GM19463 (cell line): ENCODE data around the gene DGKG.

Experiments
- ATAC-seq: cut with Tn5 transposase; IDR thresholded peaks from one replicate; pipeline ENCODE4 v1.9.1; 2021; ENCODE audit warnings: mild to moderate bottlenecking, moderate library complexity; ENCODE audit not compliant: unreplicated experiment

The DGKG gene

GRCh38 chr3:186368176-186368575, 6.1 kb upstream of the DGKG start:
- no peak for ATAC-seq

GRCh38 chr3:186367631-186368030, 5.6 kb upstream of the DGKG start:
- ATAC-seq = no peak

- no peak for ATAC-seq
These were observed 4.2 kb upstream of the DGKG start for GRCh38 chr3:186366206-186366605.

- ATAC-seq = no peak
These were observed 3.4 kb upstream of the DGKG start for GRCh38 chr3:186365202-186365974.

GRCh38 chr3:186362988-186363387, 954 bp upstream of the DGKG start:
- ATAC-seq = no peak

GRCh38 chr3:186362537-186362842, 456 bp upstream of the DGKG start:
- no peak for ATAC-seq

GRCh38 chr3:186361246-186361761, 730 bp downstream of the DGKG start:
- ATAC-seq = no peak

GRCh38 chr3:186360779-186361178, 1.3 kb downstream of the DGKG start:
- ATAC-seq = no peak

- ATAC-seq = no peak
These were observed 3.0 kb downstream of the DGKG start for GRCh38 chr3:186359078-186359477.

- no peak for ATAC-seq
These were observed 5.9 kb downstream of the DGKG start for GRCh38 chr3:186356152-186356551.

- ATAC-seq = no peak
These were observed 7.9 kb downstream of the DGKG start for GRCh38 chr3:186354100-186354499.

GRCh38 chr3:186352369-186352768, 9.7 kb downstream of the DGKG start:
- ATAC-seq = no peak

- no peak for ATAC-seq
These were observed 19.8 kb downstream of the DGKG start for GRCh38 chr3:186342197-186342596.

- ATAC-seq = no peak
These were observed 21.8 kb downstream of the DGKG start for GRCh38 chr3:186340204-186340603.

GRCh38 chr3:186339180-186339918, 22.7 kb downstream of the DGKG start:
- no peak for ATAC-seq

GRCh38 chr3:186333256-186333655, 28.8 kb downstream of the DGKG start:
- ATAC-seq = no peak

- no peak for ATAC-seq
These were observed 31.1 kb downstream of the DGKG start for GRCh38 chr3:186330772-186331460.

GRCh38 chr3:186329589-186329988, 32.4 kb downstream of the DGKG start:
- no peak for ATAC-seq

- ATAC-seq = no peak
These were observed 34.0 kb downstream of the DGKG start for GRCh38 chr3:186327912-186328487.

GRCh38 chr3:186322761-186323160, 39.3 kb downstream of the DGKG start:
- ATAC-seq = no peak

- ATAC-seq = no peak
These were observed 40.3 kb downstream of the DGKG start for GRCh38 chr3:186321746-186322145.
